ENCODE measurements around the gene STXBP4.

- TF ChIP-seq CTCF (IDR thresholded peaks at IDR 0.05; ENCODE audit: low read length) = no peak
- no peak for TF ChIP-seq EZH2 (optimal IDR thresholded peaks at IDR 0.05; ENCODE audit: low read depth, low read length)
- TF ChIP-seq EZH2phosphoT487 (IDR thresholded peaks at IDR 0.05; ENCODE audit: low read length) = no peak
These were observed 49.1 kb upstream of the STXBP4 start for GRCh38 chr17:54919425-54919824.

Measured in MM.1S (cell line).